ENCODE data around the gene HDGF.

HDGF gene

GRCh38 chr1:156756355-156756754 lies 4.9 kb upstream of the HDGF start:
- TF ChIP-seq SUZ12 (IDR thresholded peaks at IDR 0.05; ENCODE audit: extremely low read depth, insufficient read depth, insufficient read length) = no peak
- TF ChIP-seq ZNF274 (IDR thresholded peaks at IDR 0.05; ENCODE audit: low read depth, low read length) = no peak
- TF ChIP-seq YY1 (IDR thresholded peaks at IDR 0.05; ENCODE audit: insufficient read depth, insufficient read length) = no peak
- H3K36me3 ChIP-seq (ENCODE audit: insufficient read depth, insufficient read length, low read length) = no peaks in the 10 kb centered on the region
- H3K9me3 ChIP-seq (ENCODE audit: insufficient read depth, low read length) = no peaks in the 10 kb centered on the region
- no peak overlapping the region for H3K4me3 ChIP-seq (ENCODE audit: insufficient read length, low read depth)
- H3K9ac ChIP-seq (ENCODE audit: insufficient read length, low read depth) = no peak overlapping the region
- DNase-seq (ENCODE audit: low read depth, low spot score) = no peak
- H3K27me3 ChIP-seq (ENCODE audit: insufficient read depth, insufficient read length) = no peaks in the 10 kb centered on the region
- H3K4me1 ChIP-seq (ENCODE audit: insufficient read depth, insufficient read length) = peaks cover 6% of the 10 kb centered on the region

GRCh38 chr1:156755527-156755950 lies 4.1 kb upstream of the HDGF start:
- Histone ChIP-seq H3K27me3 (ENCODE audit: insufficient read depth, insufficient read length) (no peaks in the 10 kb centered on the region), H3K36me3 (ENCODE audit: insufficient read depth, insufficient read length, low read length) (no peaks in the 10 kb centered on the region), H3K9me3 (ENCODE audit: insufficient read depth, low read length) (no peaks in the 10 kb centered on the region), H3K4me1 (ENCODE audit: insufficient read depth, insufficient read length) (peaks cover 6% of the 10 kb centered on the region), H3K9ac (ENCODE audit: insufficient read length, low read depth) (no peak overlapping the region), H3K4me3 (ENCODE audit: insufficient read length, low read depth) (no peak overlapping the region)
- no peak for DNase-seq (ENCODE audit: low read depth, low spot score)
- TF ChIP-seq YY1 (IDR thresholded peaks at IDR 0.05; ENCODE audit: insufficient read depth, insufficient read length) = no peak
- TF ChIP-seq ZNF274 (IDR thresholded peaks at IDR 0.05; ENCODE audit: low read depth, low read length) = no peak
- no peak for TF ChIP-seq SUZ12 (IDR thresholded peaks at IDR 0.05; ENCODE audit: extremely low read depth, insufficient read depth, insufficient read length)

- Histone ChIP-seq H3K27me3 (ENCODE audit: insufficient read depth, insufficient read length) (no peaks in the 10 kb centered on the region), H3K9me3 (ENCODE audit: insufficient read depth, low read length) (no peaks in the 10 kb centered on the region), H3K4me1 (ENCODE audit: insufficient read depth, insufficient read length) (peaks cover 15% of the 10 kb centered on the region), H3K36me3 (ENCODE audit: insufficient read depth, insufficient read length, low read length) (peaks cover 11% of the 10 kb centered on the region), H3K4me3 (ENCODE audit: insufficient read length, low read depth) (no peak overlapping the region), H3K9ac (ENCODE audit: insufficient read length, low read depth) (no peak overlapping the region)
- no peak for DNase-seq (ENCODE audit: low read depth, low spot score)
- no peak for TF ChIP-seq ZNF274 (IDR thresholded peaks at IDR 0.05; ENCODE audit: low read depth, low read length)
- TF ChIP-seq SUZ12 (IDR thresholded peaks at IDR 0.05; ENCODE audit: extremely low read depth, insufficient read depth, insufficient read length) = no peak
- no peak for TF ChIP-seq YY1 (IDR thresholded peaks at IDR 0.05; ENCODE audit: insufficient read depth, insufficient read length)
Measured at GRCh38 chr1:156754219-156754618, 2.7 kb upstream of the HDGF start.

- Histone ChIP-seq H3K36me3 (ENCODE audit: insufficient read depth, insufficient read length, low read length) (peaks cover 23% of the 10 kb centered on the region), H3K9me3 (ENCODE audit: insufficient read depth, low read length) (no peaks in the 10 kb centered on the region), H3K4me1 (ENCODE audit: insufficient read depth, insufficient read length) (peaks cover 28% of the 10 kb centered on the region), H3K4me3 (ENCODE audit: insufficient read length, low read depth) (peak overlapping the region; percentile 99), H3K27me3 (ENCODE audit: insufficient read depth, insufficient read length) (no peaks in the 10 kb centered on the region), H3K9ac (ENCODE audit: insufficient read length, low read depth) (peak overlapping the region; percentile 94)
- no peak for DNase-seq (ENCODE audit: low read depth, low spot score)
- TF ChIP-seq SUZ12 (IDR thresholded peaks at IDR 0.05; ENCODE audit: extremely low read depth, insufficient read depth, insufficient read length) = no peak
- no peak for TF ChIP-seq YY1 (IDR thresholded peaks at IDR 0.05; ENCODE audit: insufficient read depth, insufficient read length)
- no peak for TF ChIP-seq ZNF274 (IDR thresholded peaks at IDR 0.05; ENCODE audit: low read depth, low read length)
Measured at GRCh38 chr1:156752843-156753482, 1.5 kb upstream of the HDGF start.

GRCh38 chr1:156751757-156752481 lies 444 bp upstream of the HDGF start:
- H3K9me3 ChIP-seq (ENCODE audit: insufficient read depth, low read length) = no peaks in the 10 kb centered on the region
- H3K4me3 ChIP-seq (ENCODE audit: insufficient read length, low read depth) = peak overlapping the region; percentile 99
- H3K4me1 ChIP-seq (ENCODE audit: insufficient read depth, insufficient read length) = peaks cover 33% of the 10 kb centered on the region
- DNase-seq (ENCODE audit: low read depth, low spot score) = peak; percentile 98
- H3K27me3 ChIP-seq (ENCODE audit: insufficient read depth, insufficient read length) = no peaks in the 10 kb centered on the region
- peak overlapping the region; percentile 94 for H3K9ac ChIP-seq (ENCODE audit: insufficient read length, low read depth)
- TF ChIP-seq YY1 (IDR thresholded peaks at IDR 0.05; ENCODE audit: insufficient read depth, insufficient read length) (no peak), ZNF274 (IDR thresholded peaks at IDR 0.05; ENCODE audit: low read depth, low read length) (no peak)
- peaks cover 23% of the 10 kb centered on the region for H3K36me3 ChIP-seq (ENCODE audit: insufficient read depth, insufficient read length, low read length)

- TF ChIP-seq ZNF274 (IDR thresholded peaks at IDR 0.05; ENCODE audit: low read depth, low read length) = no peak
- no peak for TF ChIP-seq YY1 (IDR thresholded peaks at IDR 0.05; ENCODE audit: insufficient read depth, insufficient read length)
- no peak for TF ChIP-seq SUZ12 (IDR thresholded peaks at IDR 0.05; ENCODE audit: extremely low read depth, insufficient read depth, insufficient read length)
- Histone ChIP-seq H3K4me1 (ENCODE audit: insufficient read depth, insufficient read length) (peaks cover 38% of the 10 kb centered on the region), H3K36me3 (ENCODE audit: insufficient read depth, insufficient read length, low read length) (peaks cover 27% of the 10 kb centered on the region)
Measured at GRCh38 chr1:156750711-156751450, 594 bp downstream of the HDGF start.

DNA sequence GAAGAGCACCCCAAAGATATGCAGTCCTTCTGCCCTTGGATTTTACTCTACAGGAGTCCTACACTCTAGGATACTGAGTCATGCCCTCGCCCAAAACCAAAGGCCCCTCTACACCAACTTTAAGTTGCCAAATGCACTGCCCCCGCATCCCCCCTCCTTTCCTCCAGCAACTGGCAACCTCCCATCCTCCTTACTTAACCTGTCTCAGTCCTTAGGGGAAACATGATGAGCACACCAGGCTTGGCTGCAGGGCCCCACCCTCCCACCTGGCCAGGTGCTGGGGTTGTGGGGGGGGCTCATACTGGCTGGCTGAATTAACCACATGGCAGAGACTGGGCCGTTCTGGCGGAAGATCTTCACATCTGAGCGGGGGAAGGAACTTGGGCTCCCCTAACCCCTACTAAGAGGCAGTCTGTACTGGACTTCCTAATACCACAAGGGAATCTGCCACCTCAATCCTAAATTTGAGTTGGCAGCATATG lies 1.2 kb downstream of the HDGF start:
- peak overlapping the region; percentile 94 for H3K9ac ChIP-seq (ENCODE audit: insufficient read length, low read depth)
- H3K27me3 ChIP-seq (ENCODE audit: insufficient read depth, insufficient read length) = no peaks in the 10 kb centered on the region
- DNase-seq (ENCODE audit: low read depth, low spot score) = no peak
- H3K4me1 ChIP-seq (ENCODE audit: insufficient read depth, insufficient read length) = peaks cover 44% of the 10 kb centered on the region
- peaks cover 34% of the 10 kb centered on the region for H3K36me3 ChIP-seq (ENCODE audit: insufficient read depth, insufficient read length, low read length)
- TF ChIP-seq ZNF274 (IDR thresholded peaks at IDR 0.05; ENCODE audit: low read depth, low read length) (no peak), YY1 (IDR thresholded peaks at IDR 0.05; ENCODE audit: insufficient read depth, insufficient read length) (no peak), SUZ12 (IDR thresholded peaks at IDR 0.05; ENCODE audit: extremely low read depth, insufficient read depth, insufficient read length) (no peak)
- peak overlapping the region; percentile 77 for H3K4me3 ChIP-seq (ENCODE audit: insufficient read length, low read depth)
- no peaks in the 10 kb centered on the region for H3K9me3 ChIP-seq (ENCODE audit: insufficient read depth, low read length)

More at GRCh38 chr1:156750711-156751450, 594 bp downstream of the HDGF start:
- no peak for DNase-seq (ENCODE audit: low read depth, low spot score)
- peak overlapping the region; percentile 77 for H3K4me3 ChIP-seq (ENCODE audit: insufficient read length, low read depth)
- H3K27me3 ChIP-seq (ENCODE audit: insufficient read depth, insufficient read length) = no peaks in the 10 kb centered on the region
- peak overlapping the region; percentile 94 for H3K9ac ChIP-seq (ENCODE audit: insufficient read length, low read depth)
- H3K9me3 ChIP-seq (ENCODE audit: insufficient read depth, low read length) = no peaks in the 10 kb centered on the region
